ENCODE data around the gene SAPCD2.

The SAPCD2 gene

DNA sequence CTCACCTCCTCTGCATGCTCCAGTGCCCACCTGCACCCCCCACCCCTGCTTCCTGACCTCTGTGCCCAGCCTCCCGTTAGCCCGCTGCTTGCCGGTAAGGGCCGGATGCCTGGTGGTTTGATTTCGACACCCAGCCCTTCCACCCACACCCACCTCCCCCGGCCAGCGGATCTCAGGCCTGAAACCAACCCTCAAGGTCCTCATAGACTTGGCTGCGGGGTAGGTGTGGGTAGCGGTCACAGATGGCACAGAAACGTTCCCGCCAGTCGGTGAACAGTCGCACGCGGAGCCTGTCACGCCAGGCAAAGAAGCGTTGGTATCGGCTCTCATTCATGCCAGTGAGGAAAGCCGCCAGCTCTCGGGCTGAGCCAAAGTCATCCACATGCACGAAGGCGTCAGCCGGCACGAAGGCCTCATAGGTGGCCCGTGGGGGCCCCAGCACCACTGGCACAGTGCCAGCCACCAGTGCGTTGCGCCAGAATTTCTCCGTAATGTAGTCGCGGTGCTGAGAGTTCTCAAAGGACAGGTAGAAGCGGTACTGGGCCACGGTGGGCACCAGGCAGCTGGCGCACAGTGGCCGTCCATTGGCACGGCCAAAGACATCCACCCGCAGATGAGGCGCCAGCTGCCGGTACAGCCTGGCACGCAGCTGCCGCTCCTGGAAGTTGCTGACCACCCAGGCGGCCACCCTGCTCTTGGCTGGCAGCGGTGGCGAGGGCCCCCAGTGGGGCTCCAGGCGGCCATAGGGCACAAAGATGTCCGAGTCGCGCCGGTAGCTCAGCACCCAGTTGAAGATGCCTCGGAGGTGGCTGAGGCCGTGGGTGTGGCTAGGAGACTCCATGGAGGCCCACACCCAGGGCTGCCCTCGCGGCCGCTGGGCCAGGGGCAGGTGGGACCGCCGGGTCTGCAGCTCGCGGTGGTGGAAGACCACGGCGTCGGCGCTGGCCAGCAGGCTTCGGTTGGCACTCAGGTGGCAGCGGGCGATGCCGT lies 39.5 kb downstream of the SAPCD2 start:
- no peak for DNase-seq

DNA sequence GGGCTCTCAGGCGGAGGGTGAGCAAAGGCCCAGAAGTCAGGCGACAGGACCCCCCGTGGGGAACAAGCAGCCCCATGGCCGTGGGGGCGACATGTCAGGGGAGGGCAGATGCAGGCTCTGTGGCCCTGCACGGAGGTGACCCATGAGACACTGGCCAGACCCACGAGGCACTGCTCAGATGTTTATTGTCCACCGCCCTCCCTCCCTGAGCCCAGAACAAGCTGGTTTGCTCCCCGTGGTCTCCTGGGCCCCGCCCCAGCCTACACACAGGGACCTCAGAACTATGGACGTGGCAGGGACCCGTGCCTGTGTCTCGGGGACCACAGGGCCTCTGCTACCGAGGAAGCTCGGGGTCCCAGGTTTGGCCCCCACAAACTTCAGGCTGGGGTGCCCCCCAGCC lies 40.4 kb downstream of the SAPCD2 start:
- DNase-seq = no peak

DNA sequence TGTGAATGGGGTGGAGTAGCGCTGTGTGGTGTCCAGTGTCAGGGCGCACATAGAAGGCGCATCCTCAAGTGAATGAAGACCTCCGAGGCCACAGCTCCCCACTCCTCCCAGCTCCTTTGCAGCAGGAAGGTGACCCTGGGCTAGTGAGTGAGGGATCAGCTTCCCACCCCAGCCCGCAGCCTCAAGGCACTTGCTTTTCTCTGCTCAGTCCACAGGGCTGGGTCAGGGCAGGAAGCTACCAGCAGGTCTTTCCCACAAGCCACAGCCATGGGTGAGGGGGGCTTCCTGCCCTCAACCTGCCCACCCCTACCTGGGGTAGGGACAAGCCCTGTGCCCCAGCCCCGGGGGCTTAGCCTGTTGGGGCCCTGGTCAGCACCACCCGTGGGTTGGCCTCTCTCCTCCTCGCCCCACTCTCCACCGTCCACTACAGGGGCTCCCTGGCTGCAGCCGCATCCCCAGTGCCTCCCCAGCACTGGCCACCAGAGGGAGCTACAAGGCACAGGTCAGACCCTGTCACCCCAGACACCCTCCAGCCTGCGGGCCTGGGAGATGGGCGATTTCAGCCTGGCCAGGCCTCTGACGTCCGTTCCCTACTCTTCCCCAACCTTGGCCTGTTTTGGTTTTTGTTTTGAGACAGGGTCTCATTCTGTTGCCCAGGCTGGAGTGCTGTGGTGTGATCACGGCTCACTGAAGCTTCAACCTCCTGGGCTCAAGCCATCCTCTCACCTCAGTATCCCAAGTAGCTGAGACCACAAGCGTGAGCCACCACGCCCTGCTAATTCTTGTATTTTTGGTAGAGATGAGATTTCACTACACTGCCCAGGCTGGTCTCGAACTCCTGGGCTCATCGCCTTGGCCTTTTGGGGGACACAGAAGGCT lies 41.1 kb downstream of the SAPCD2 start:
- DNase-seq = peak; percentile 75

DNA sequence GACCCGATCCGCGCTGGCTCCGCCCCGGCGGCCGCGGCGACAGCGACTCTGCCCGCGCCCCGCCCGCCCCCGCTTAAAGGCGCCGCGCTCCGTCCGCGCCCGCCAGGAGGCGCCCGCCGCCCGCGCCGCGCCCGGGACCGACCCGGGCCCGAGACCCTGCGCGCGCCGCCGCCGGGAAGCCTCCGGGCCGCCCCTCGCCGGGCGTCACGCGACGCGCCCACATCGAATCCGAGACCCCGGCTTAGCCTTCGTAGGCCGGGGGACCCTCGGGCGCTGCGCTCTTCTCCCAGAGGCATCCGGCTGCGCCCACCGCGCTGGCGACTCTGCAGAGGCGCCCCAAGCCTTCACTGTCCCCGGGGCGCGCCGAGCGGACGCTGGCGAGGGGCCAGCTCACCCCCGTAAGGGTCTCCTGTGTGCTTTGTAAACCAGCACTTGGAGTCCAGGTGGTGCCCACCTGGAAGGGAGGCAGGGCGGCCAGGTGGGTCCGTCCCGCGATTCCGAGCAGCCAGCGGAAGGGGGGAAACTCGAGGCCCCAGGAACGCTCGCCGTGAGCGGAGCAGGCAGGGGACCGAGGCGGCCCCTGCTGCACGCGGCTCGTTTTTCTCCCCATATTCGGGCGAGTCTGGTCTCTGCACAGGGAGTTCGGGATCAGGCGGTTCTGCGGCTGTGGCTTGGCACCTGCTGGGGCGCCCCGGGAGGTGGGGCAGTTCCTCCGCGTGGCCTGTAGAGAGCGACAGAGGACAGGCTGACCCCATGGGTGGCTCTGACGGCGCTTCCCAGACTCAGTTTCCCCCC lies 41.9 kb downstream of the SAPCD2 start:
- peak; percentile 67 for DNase-seq

DNA sequence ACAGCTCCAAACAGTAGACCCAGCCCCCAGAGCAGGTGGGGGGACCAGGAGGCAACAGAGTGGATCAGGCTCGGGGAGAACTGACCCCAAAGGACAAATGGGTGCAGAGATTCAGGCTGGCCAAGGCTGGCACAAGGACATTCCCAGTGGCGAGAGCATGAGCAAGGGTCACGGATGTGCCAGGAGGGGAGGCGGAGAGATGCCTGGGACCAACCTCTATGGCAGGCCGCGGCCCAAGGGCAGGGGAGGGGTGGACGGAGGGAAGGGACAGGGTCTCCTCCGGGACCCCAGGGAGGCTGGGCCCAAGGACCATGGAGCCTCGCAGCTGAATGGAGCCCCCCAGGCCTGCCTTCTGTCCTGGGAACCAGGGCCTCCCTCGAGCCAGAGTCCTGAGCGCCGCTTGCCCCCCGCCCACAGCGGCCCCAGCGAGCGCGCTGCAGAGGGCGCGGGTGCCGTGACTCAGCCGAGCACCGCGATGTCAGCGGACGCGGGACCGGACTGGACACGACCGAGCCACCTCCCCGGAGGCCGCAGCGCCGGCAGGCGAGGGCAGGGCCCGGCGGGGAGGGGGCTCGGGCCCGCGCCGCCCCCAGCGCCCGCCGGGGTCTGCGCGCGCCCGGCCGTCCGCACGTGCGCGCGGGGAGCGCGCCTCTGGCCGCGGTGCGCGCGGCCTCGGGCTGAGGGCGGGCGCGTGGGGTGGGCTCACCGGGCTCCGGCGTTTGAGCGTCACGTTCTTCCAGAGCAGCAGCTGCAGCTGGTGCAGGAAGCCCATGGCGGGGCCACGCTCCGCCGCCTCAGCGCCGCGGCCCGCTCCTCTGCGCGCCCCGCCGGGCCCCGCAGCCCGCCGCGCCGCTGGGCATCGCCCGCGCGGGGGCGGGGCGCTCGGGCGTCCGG lies 42.7 kb downstream of the SAPCD2 start, which contains the start of gene ABCA2:
Gene ABCA2, minus strand, starts transcription at position 869 of the 894 bp plus-strand sequence. Its CDS starts 97 bp downstream, at position 772.
- no peak for DNase-seq

DNA sequence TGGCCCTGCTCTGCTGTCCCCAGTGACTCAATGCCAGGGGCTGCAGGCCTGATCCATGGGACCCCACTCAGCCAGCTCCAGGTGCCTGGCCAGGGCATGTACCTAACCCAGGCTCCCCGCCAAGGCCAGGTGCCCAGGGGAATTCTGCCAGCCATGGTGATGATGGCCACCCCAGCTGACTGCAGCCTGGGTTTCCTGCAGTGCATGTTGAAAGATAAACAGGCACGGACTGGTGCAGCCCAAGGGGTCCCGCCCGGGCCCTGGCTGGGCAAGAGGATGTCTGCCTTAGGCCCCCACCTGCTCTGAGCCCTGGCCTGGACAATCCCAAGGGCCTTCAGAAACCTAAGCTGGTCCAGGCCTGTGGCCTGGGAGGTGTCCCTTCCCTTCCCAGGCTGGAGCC lies 43.5 kb downstream of the SAPCD2 start:
- no peak for DNase-seq

DNA sequence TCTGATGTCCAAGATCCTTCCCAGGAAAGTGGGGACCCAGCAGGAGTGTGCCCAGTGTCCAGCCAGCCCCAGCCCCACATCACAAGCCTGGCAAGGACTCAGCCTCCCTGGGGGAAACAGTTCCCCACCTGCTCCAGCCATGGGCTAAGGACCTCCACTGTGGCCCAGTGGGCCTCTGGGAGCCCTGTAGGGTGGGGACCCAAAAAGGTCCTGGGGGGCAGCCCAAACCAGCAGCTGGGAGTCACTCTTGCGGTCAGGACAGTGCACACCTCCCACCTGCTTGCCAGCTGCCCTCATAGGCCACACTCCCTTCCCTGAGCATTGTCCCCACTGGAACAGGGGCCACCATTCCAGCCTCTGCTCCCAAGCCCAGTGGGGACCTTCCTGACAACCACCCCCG lies 44.0 kb downstream of the SAPCD2 start:
- no peak for DNase-seq

DNA sequence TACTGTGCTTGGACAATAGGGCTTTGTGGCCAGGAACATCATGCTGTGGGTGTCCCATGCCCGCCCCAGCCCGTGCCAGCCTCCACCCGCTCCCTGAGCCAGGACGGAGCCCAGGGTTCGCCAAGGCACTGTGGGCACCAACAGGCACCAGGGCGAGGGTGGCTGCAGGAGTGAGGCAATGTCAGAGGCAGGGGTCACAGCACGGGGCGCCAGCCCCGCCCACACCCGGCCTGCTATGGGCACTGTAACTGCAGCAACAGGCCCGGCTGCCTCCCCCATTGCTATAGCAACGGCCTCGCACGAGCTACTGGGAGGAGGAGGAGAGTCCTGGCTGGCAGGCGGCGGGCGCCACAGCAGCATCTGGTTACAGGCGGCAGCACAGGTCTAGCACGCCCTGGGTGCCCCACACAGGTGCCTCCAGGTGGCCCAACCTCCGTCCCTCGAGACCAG lies 44.8 kb downstream of the SAPCD2 start:
- DNase-seq = no peak

DNA sequence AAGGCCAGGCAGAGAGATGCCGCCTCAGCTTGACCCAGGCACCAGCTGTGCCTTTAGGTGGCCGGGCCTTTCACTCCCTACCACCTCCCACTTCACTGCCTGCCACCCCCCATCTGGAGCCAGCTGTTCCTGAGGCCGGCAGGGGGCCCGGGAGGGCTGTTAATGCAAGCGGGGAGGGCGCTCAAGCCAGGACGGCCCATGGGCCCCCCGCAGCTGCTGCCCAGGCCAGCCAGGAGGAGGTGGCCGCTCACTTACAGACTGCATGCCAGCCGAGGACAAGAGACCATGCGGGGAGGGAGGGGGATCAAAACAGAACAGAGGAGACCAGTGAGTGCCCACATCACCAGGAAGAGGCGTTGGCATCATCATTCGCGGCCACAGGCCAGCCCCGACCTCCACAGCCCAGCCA lies 46.8 kb downstream of the SAPCD2 start:
- DNase-seq = no peak

DNA sequence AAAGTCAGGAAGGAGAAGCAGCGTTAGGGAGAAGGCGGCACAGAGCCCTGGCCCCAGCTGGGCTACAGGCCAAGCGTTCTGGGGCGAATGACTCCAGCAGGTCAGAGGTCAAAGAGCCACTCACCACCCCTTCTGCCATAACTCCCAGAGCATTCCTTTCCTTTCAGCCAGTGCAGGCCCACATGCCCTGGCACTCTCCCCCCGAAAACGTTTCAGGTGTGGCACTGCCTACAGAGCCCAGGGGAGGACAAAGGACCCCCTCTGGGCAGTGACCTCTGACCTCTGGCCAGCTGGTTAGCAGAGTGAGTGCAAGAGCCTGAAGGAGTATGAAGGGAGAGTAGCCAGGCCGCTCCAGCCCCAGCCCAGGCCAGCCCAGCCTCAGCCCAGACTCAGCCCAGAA lies 47.2 kb downstream of the SAPCD2 start:
- no peak for DNase-seq

DNA sequence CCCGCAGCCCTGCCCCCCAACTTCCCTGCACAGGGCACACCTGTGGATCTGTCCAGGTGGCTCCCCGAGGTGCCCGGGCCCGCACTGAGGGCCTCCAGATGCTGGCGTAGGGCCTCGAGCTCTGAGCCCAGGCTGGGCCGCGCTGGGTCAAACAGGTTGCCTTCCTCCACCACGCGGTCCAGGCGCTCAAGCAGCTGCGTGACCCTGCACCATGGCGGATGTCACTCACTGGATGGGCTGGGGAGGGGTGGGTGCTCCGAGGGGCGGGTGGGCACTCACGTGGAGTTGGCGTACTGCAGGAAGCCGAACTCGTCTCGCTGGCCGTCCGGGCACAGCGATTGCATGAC lies 47.7 kb downstream of the SAPCD2 start:
- DNase-seq = no peak

DNA sequence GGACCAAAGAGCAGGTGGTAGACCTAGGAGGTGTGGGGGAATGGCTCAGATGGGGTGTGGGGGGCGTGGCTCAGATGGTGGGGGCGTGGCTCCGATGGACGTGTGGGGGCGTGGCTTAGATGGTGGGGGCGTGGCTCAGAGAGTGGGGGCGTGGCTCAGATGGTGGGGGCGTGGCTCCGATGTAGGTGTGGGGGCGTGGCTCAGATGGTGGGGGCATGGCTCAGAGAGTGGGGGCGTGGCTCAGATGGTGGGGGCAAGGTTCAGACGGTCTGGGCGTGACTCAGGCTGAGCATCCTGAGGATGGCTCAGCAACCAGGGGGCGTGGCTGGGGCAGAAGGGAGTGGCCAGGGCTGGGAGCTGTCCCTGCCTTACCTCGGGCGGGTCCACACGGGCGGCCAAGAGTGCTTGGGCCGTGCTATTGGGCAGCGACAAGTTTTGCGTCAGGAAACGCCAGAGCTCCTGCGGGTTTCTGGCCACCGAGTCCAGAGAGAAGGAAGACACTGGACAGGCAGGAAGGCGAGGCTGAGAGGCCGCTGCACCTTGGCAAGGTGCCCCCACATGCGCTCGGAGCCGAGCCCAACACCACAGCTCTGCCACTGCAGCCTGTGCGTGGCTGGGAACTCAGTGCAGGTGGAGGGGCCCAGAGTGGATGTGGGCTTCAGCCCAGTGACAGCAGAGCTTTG lies 48.2 kb downstream of the SAPCD2 start:
- DNase-seq = no peak

DNA sequence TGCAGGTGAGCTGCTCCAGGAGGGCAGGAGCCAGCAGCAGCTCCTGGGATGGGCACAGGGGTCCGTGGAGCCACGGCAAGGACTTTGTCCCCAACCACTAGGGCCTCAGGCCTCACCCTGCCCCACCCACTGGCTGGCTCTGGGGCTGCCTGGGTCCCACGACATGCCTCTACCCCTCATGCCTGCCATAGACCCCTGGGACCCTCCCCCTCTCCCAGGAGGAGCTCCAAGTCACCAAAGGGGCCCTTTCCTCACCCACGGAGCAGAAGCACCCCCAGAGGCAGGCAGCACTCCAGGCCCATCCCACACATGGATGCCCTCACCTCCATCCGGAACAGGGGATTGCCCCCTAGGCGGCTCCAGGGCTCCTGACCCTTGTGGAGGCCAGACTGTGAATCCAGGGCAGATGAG lies 48.8 kb downstream of the SAPCD2 start:
- no peak for DNase-seq

DNA sequence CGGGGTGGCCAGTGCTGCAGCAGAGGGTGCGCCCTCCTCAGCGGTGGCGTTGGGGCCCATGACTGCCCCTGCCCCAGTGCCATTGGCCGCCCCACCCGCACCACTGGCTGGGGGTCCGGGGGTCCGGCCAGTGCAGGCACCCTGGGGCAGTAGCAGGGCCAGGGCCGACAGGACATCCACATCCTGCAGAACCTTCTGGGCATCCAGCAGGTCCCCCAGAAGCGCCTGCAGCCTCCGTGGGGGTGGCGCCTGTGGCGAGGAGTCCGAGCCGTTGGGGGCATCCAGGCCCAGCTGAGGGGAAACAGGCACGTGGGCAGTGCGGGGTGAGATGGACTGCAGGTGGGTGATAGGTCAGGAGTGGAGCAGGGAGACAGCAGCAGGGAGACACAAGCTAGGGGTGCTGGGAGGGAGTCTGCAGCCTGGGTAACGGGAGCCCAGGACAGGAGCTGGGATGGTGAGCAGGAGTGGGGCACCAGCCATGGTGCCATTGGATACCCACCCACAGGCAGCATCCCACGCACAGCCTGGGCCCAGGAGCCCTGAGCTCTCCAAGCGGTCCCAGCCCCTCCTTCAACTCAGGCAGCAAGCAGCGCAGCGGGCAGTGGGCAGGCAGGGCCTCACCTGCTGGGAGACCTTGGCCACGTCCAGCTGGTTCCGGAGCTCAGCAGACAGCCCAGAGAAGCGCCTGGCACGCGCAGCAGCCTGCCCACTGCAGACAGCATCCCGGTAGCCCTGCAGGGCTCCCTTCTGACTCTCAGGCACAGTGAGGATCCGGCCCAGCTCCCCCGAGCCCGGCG lies 49.4 kb downstream of the SAPCD2 start:
- no peak for DNase-seq

DNA sequence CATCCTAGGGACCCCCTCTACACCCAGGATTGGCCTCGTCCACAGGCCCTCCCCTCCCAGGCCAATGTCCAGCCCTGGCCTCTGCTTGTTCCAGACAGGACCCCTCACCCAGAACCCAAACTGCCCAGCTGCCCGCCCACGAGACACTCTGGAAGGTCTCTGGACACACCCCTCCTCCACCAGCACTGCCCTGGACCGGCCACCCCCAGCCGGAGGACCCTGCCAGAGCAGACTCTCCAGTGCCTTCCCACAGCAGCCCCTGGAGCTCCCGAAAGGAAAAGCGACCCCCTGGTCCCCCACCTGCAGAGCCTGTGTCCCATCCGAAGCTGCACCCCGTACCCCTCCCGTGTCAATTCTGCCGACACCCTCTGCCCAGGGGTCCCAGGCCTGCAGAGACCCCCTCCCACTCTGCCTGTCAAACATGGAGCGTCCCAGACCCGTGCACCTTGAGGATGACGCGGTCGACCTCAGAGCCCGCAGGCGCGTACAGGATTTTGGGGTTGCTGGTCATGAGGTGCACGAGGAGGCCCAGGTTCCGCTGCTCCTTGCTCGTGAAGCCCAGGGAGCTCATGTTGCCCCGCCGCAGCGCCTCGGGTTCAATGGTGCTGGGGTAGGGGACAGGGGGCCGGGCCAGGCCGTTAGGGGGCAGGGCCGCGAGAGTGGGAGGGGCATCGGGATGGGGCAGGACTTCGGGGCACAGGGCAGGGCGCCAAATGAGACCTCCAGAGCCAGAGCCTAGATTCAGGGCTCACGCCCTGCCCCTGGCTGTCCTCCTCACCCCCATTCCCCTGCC lies 50.3 kb downstream of the SAPCD2 start:
- DNase-seq = no peak

DNA sequence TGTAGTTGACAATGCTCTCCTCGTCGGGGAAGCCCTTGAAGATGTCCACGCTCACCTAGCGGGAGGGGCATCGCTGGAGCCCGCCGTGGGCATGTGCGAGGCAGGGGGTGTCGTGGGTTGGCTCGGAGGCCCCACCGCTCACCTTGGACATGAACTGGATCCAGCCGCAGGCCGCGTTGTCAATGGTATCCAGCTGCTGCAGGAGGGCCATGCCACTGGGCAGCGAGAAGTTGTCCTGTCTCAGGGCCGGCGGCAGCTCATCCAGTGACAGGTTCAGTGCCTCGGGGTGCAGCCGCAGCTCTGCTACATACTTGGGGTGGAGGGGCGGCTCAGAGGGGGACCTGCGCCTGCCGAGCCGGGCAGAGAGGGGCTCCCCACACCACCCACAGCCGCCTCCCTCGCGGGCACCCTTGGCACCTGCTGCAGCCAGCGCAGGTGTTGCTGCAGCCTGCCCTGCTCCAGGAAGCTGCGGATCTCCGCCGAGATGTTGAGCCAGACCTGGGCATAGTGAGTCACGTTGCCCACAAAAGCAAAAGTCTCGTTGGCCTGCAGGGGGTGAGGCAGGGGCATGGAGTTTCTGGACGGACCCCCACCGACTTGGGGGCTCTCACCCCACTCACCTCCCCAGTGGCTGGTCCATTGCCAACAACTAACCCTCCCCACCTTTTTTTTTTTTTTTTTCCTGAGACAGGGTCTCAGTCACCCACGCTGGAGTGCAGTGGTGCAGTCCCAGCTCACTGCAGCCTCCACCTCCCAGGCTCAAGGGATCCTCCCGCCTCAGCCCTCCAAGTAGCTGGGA lies 51.4 kb downstream of the SAPCD2 start:
- DNase-seq = no peak

DNA sequence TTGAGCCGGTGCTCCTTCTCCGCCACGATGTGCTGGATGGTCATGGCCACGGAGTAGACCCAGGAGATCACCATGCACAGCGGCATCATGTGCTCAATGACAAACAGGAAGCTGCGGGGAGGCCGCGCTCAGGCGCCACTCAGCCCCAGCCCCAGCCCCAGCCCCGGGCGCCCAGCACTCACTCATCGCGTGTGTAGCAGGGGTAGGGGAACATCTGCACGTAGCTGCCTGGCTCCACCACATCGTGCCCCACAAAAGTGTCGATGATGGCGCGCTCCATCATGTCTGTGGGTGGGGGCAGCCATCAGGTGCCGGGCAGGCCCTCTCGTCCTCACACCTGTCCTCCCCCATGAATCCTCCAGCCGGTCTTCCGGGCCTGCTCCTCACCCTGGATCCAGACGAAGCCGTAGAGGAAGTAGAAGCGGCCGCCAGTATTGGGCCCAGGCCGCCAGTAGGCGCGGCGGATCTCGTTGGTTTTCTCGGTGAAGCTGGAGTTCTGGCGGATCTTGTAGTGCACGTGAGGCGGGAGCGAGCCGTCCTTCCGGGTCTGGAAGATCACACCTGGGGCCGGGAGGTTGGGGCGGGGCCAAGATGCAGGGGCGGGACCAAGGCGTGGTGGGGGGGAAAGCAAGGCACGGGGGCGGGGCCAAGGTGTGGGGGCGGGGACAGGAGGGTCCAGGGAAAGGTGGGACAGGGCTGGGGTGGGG lies 52.4 kb downstream of the SAPCD2 start:
- DNase-seq = no peak

DNA sequence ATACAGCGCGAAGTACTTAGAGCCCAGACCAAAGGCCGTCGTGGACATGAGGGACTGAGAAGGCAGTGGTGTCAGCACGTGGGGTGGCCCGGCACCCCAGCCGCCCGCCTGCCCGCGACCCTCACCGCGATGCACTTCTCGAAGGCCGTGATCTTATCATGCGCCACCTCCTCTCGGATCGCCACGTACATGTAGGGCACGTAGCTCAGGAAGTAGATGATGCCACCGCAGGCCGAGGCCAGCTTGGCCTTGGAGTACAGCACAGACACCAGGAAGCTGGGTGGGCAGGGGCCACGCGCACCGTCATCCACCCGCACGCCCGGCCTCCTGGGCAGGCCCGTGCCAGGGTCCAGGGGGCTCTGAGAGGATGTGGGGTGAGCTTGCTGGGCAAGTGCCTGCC lies 53.3 kb downstream of the SAPCD2 start:
- DNase-seq = no peak
